IMR-90 (cell line): Measurements from ENCODE around the gene IDS. TPM values are rescaled to one million over a fixed set of nuclear protein-coding genes. Genes with fewer than 3 reads are reported as not detected.

ENCODE experiments used
- ATAC-seq: fragments of 200-7000 bp; cut with Tn5 transposase; 2 replicates; pipeline ENCODE4 v1.9.1; 2020; ENCODE audit warnings: low read depth, mild to moderate bottlenecking, moderate library complexity
- BruUV-seq: library from RNA; stranded (reverse); fragments of 400-500 nt; replicated peaks from 2 replicates; lab custom pipeline; 2021; lab: Mats Ljungman, UMichigan
- CTCF ChIA-PET: fragments of 300-600 bp; formaldehyde crosslinking; extraction: SDS; loops from one replicate; lab custom pipeline; 2021; ENCODE audit warnings: antibody characterized with exemption; lab: Yijun Ruan, JAX
- POLR2A ChIA-PET: fragments of 300-600 bp; sonication (Branson Sonifier 250); formaldehyde crosslinking; loops from one replicate; lab custom pipeline; 2022; ENCODE audit warnings: antibody characterized with exemption; ENCODE audit not compliant: unreplicated experiment; lab: Charles Lee
- DNase-seq: peaks from one replicate; pipeline ENCODE4 v3.0.0; 2013
- H2AFZ ChIP-seq: replicated peaks from 2 replicates; pipeline ENCODE3; 2013; ENCODE audit warnings: low read length, mild to moderate bottlenecking; ENCODE audit not compliant: poor library complexity
- H2AK5ac ChIP-seq: 2 replicates; pipeline ENCODE4 v1.6.1; 2013; ENCODE audit warnings: low read depth, low read length, inconsistent platforms
- H2AK9ac ChIP-seq: replicated peaks from 2 replicates; pipeline ENCODE3; 2013; ENCODE audit warnings: mild to moderate bottlenecking, low read depth, low read length, moderate library complexity; ENCODE audit not compliant: poor library complexity
- H2BK120ac ChIP-seq: 2 replicates; pipeline ENCODE4 v1.6.1; 2013; ENCODE audit warnings: low read depth, low read length, inconsistent platforms
- H2BK15ac ChIP-seq: 3 replicates; pipeline ENCODE4 v1.6.1; 2013; ENCODE audit warnings: low read depth, low read length, inconsistent platforms
- H2BK20ac ChIP-seq: 2 replicates; pipeline ENCODE4 v1.6.1; 2013; ENCODE audit warnings: low read depth, mild to moderate bottlenecking, inconsistent platforms, low read length, moderate library complexity
- H2BK5ac ChIP-seq: 2 replicates; pipeline ENCODE4 v1.6.1; 2013; ENCODE audit warnings: mild to moderate bottlenecking, low read depth, low read length, inconsistent platforms; ENCODE audit not compliant: poor library complexity, severe bottlenecking
- H3K14ac ChIP-seq: replicated peaks from 2 replicates; pipeline ENCODE4 v1.6.1; 2013; ENCODE audit warnings: low read depth, low read length, inconsistent platforms
- H3K18ac ChIP-seq: 2 replicates; pipeline ENCODE4 v1.6.1; 2013; ENCODE audit warnings: low read depth, low read length, control low read depth
- H3K23ac ChIP-seq: 2 replicates; pipeline ENCODE4 v1.6.1; 2013; ENCODE audit warnings: low read depth, low read length, inconsistent platforms
- H3K27ac ChIP-seq: 2 replicates; pipeline ENCODE4 v1.5.1; 2013; ENCODE audit warnings: mild to moderate bottlenecking, control low read depth, low read length; ENCODE audit not compliant: insufficient read depth
- H3K27me3 ChIP-seq: 2 replicates; pipeline ENCODE4 v1.6.1; 2013; ENCODE audit warnings: low read length; ENCODE audit not compliant: control insufficient read depth, insufficient read depth
- H3K36me3 ChIP-seq: 2 replicates; pipeline ENCODE4 v1.6.1; 2013; ENCODE audit warnings: low read length, mixed read lengths; ENCODE audit not compliant: control insufficient read depth, insufficient read depth
- H3K4ac ChIP-seq: 2 replicates; pipeline ENCODE4 v1.6.1; 2013; ENCODE audit warnings: low read depth, low read length, inconsistent platforms
- H3K4me1 ChIP-seq: 2 replicates; pipeline ENCODE4 v1.6.1; 2013; ENCODE audit warnings: low read length, mixed read lengths; ENCODE audit not compliant: control insufficient read depth, insufficient read depth
- H3K4me2 ChIP-seq: 2 replicates; pipeline ENCODE4 v1.6.1; 2013; ENCODE audit warnings: low read depth, mild to moderate bottlenecking, control low read depth, low read length, moderate library complexity
- H3K4me3 ChIP-seq: 2 replicates; pipeline ENCODE4 v1.5.1; 2013; ENCODE audit warnings: low read depth, mild to moderate bottlenecking, control low read depth, low read length, moderate library complexity; ENCODE audit not compliant: insufficient read depth
- H3K56ac ChIP-seq: 2 replicates; pipeline ENCODE4 v1.6.1; 2013; ENCODE audit warnings: low read length, inconsistent platforms; ENCODE audit not compliant: insufficient read depth; ENCODE audit errors: extremely low read depth
- H3K79me1 ChIP-seq, 2 experiments: 2 replicates each; pipeline ENCODE4 v1.6.1; 2013; ENCODE audit warnings: low read length in 2 of 2, inconsistent platforms in 1 of 2, low read depth in 1 of 2
- H3K9ac ChIP-seq: 2 replicates; pipeline ENCODE4 v1.6.1; 2013; ENCODE audit warnings: low read depth, low read length, control low read depth
- H3K9me1 ChIP-seq: 2 replicates; pipeline ENCODE4 v1.6.1; 2013; ENCODE audit warnings: low read length, inconsistent platforms; ENCODE audit not compliant: insufficient read depth
- H3K9me3 ChIP-seq: 2 replicates; pipeline ENCODE4 v1.6.1; 2013; ENCODE audit warnings: low read length; ENCODE audit not compliant: control insufficient read depth, insufficient read depth
- H4K20me1 ChIP-seq: 2 replicates; pipeline ENCODE4 v1.6.1; 2013; ENCODE audit warnings: low read length, inconsistent platforms; ENCODE audit not compliant: insufficient read depth
- H4K5ac ChIP-seq: 2 replicates; pipeline ENCODE4 v1.6.1; 2013; ENCODE audit warnings: mild to moderate bottlenecking, low read depth, low read length, control low read depth
- H4K8ac ChIP-seq, 2 experiments: 2 replicates each; pipeline ENCODE4 v1.6.1; 2013; ENCODE audit warnings: low read depth in 2 of 2, low read length in 2 of 2, control low read depth in 1 of 2, inconsistent platforms in 1 of 2
- H4K91ac ChIP-seq: 2 replicates; pipeline ENCODE4 v1.6.1; 2013; ENCODE audit warnings: low read depth, low read length, inconsistent platforms; ENCODE audit not compliant: insufficient read depth
- MXI1 ChIP-seq: IDR thresholded peaks from 2 replicates; pipeline ENCODE4 v1.6.1; 2012; ENCODE audit warnings: low read depth, mild to moderate bottlenecking, low read length, moderate library complexity, borderline replicate concordance
- RAD21 ChIP-seq: IDR thresholded peaks from 2 replicates; pipeline ENCODE4 v1.6.1; 2012; ENCODE audit warnings: low read length, improper control_type of control experiment
- RFX5 ChIP-seq: IDR thresholded peaks from 2 replicates; pipeline ENCODE4 v1.8.0; 2012; ENCODE audit warnings: low read depth, mild to moderate bottlenecking, low read length, moderate library complexity
- WGBS, 2 experiments: methylation state at CpG; one replicate each; pipeline versions ENCODE4 v1.1.5 to v1.1.7; 2013; ENCODE audit warnings: missing lambda C conversion rate in 2 of 2; ENCODE audit not compliant: insufficient read length in 1 of 2; ENCODE audit errors: extremely low coverage in 2 of 2; 5-methylcytosine and 5-hydroxymethylcytosine counted together
- dilution Hi-C: fragments of 300-500 bp; cut with HindIII; formaldehyde crosslinking; loops from one replicate; pipeline ENCODE4 v1.14.3; 2018; ENCODE audit warnings: low sequenced_read_pairs; ENCODE audit not compliant: unreplicated experiment
- in situ Hi-C: fragments of 300-500 bp; cut with MboI; formaldehyde crosslinking; loops from 3 replicates; pipeline ENCODE4 v1.14.3; 2019; ENCODE audit warnings: low sequenced_read_pairs, inconsistent platforms, mixed read lengths
- intact Hi-C: fragments of 100-400 bp; cut with micrococcal nuclease; formaldehyde crosslinking; loops from 2 replicates; pipeline ENCODE4 v1.10.0; 2022
- polyA plus RNA-seq, 3 experiments: library from polyadenylated mRNA; depleted of rRNA; stranded (reverse); fragments of >200 nt; gene quantifications; 2 replicates each; pipeline ENCODE4 v1.2.3, GENCODE V29; 2012; ENCODE audit warnings: low replicate concordance in 1 of 3
- total RNA-seq: library from RNA; depleted of rRNA; stranded (reverse); fragments of >200 nt; gene quantifications from 2 replicates; pipeline ENCODE4 v1.2.3, GENCODE V29; 2012

Gene IDS
- total and polyA plus RNA-seq, 2 of the 4 experiments (the other 2 are of a cell fraction), result 26.3 to 56.9 TPM

- no peak overlapping the region for H3K56ac ChIP-seq
- H2BK20ac ChIP-seq, result no peak overlapping the region
- no peak overlapping the region for H2AK5ac ChIP-seq
- no peak overlapping the region for H2BK15ac ChIP-seq
- in situ Hi-C loops (no loop called here), dilution Hi-C loops (no loop called here), intact Hi-C loops (no loop called here)
- WGBS, 2 experiments, result no CpG with 5 or more reads among the region's 3 CpGs
- H3K4ac ChIP-seq, result no peak overlapping the region
- no peaks in the 10 kb centered on the region for H3K36me3 ChIP-seq
- no peak overlapping the region for H4K5ac ChIP-seq
- no peak overlapping the region for H3K27ac ChIP-seq
- H2BK5ac ChIP-seq, result no peak overlapping the region
- H3K4me3 ChIP-seq, result no peak overlapping the region
- ChIA-PET CTCF (interaction anchor here (0.7 to 0.9 kb wide), 2 partner anchors 8 to 9 kb away, joined by 3 to 4 read pairs; no protein-coding TSS in a partner anchor), POLR2A (no interaction called here)
- H2AK9ac ChIP-seq, result no peak overlapping the region
- ATAC-seq (no peak), DNase-seq (no peak)
- H3K14ac ChIP-seq, result no peak overlapping the region
- no peaks in the 10 kb centered on the region for H3K9me3 ChIP-seq
- no peak overlapping the region for H3K23ac ChIP-seq
- TF ChIP-seq RAD21, result no peak
- TF ChIP-seq MXI1, result no peak
- no peak for TF ChIP-seq RFX5
- H2BK120ac ChIP-seq, result no peak overlapping the region
- no peaks in the 10 kb centered on the region for H3K27me3 ChIP-seq
- no peak overlapping the region for H4K91ac ChIP-seq
- H3K4me2 ChIP-seq, result no peak overlapping the region
- H3K9me1 ChIP-seq, result no peaks in the 10 kb centered on the region
- BruUV-seq, result no TSS peak
- H4K20me1 ChIP-seq, result no peaks in the 10 kb centered on the region
- H3K18ac ChIP-seq, result no peak overlapping the region
- H2AFZ ChIP-seq, result no peak overlapping the region
- no peak overlapping the region for H4K8ac ChIP-seq
- H3K4me1 ChIP-seq, result no peaks in the 10 kb centered on the region
- no peak overlapping the region for H3K9ac ChIP-seq
- no peaks in the 10 kb centered on the region for H3K79me1 ChIP-seq
Observed at GRCh38 chrX:149461746-149462145, 43.4 kb downstream of the IDS start.
